ENCODE measurements around the gene SETDB2.

SETDB2 gene

GRCh38 chr13:49543656-49544055 lies 99.6 kb downstream of the SETDB2 start:
- TF ChIP-seq, protein P1, sequence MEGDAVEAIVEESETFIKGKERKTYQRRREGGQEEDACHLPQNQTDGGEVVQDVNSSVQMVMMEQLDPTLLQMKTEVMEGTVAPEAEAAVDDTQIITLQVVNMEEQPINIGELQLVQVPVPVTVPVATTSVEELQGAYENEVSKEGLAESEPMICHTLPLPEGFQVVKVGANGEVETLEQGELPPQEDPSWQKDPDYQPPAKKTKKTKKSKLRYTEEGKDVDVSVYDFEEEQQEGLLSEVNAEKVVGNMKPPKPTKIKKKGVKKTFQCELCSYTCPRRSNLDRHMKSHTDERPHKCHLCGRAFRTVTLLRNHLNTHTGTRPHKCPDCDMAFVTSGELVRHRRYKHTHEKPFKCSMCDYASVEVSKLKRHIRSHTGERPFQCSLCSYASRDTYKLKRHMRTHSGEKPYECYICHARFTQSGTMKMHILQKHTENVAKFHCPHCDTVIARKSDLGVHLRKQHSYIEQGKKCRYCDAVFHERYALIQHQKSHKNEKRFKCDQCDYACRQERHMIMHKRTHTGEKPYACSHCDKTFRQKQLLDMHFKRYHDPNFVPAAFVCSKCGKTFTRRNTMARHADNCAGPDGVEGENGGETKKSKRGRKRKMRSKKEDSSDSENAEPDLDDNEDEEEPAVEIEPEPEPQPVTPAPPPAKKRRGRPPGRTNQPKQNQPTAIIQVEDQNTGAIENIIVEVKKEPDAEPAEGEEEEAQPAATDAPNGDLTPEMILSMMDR (IDR thresholded peaks at IDR 0.05; ENCODE audit: low read depth, low read length, missing control alignments) = no peak
- DNase-seq (ENCODE audit: extremely low read depth, low read depth) = no peak
- H3K4me3 ChIP-seq (replicated peaks; ENCODE audit: low read depth, low read length) = no peak overlapping the region
